MM.1S (cell line): ENCODE results near the gene AGAP2.

Source experiments
- DNase-seq: peaks from one replicate; pipeline ENCODE4 v3.0.0-alpha.2; 2015
- H2AFZ ChIP-seq: fragments of 300-600 bp; sonication (generic); 2 replicates; pipeline ENCODE4 v1.6.0; 2016; ENCODE audit warnings: antibody characterized with exemption, low read length
- H3F3A ChIP-seq: fragments of 300-600 bp; sonication (generic); 2 replicates; pipeline ENCODE4 v1.6.1; 2016; ENCODE audit warnings: mild to moderate bottlenecking, antibody characterized with exemption, low read length, moderate library complexity, mixed read lengths; ENCODE audit not compliant: insufficient read depth
- H3K27ac ChIP-seq: fragments of 300-600 bp; sonication (generic); 2 replicates; pipeline ENCODE4 v1.5.1; 2016; ENCODE audit warnings: mild to moderate bottlenecking, low read length
- H3K27me3 ChIP-seq: fragments of 300-600 bp; sonication (generic); replicated peaks from 2 replicates; pipeline ENCODE4 v1.6.0; 2016; ENCODE audit warnings: low read length; ENCODE audit not compliant: insufficient read depth
- H3K36me3 ChIP-seq: fragments of 300-600 bp; sonication (generic); replicated peaks from 2 replicates; pipeline ENCODE4 v1.6.1; 2016; ENCODE audit warnings: mild to moderate bottlenecking, low read length, mixed read lengths; ENCODE audit not compliant: insufficient read depth
- H3K4me1 ChIP-seq: fragments of 300-600 bp; sonication (generic); 2 replicates; pipeline ENCODE4 v1.6.1; 2016; ENCODE audit warnings: low read length, mixed read lengths
- H3K4me2 ChIP-seq: fragments of 300-600 bp; sonication (generic); 2 replicates; pipeline ENCODE4 v1.6.0; 2016; ENCODE audit warnings: low read depth, low read length
- H3K4me3 ChIP-seq: fragments of 300-600 bp; sonication (generic); 2 replicates; pipeline ENCODE4 v1.5.1; 2016; ENCODE audit warnings: low read length, mixed read lengths
- H3K79me2 ChIP-seq: fragments of 300-600 bp; sonication (generic); 2 replicates; pipeline ENCODE4 v1.6.1; 2016; ENCODE audit warnings: mixed run types, low read length, mixed read lengths
- H3K9ac ChIP-seq: fragments of 300-600 bp; sonication (generic); 2 replicates; pipeline ENCODE4 v1.6.1; 2016; ENCODE audit warnings: low read length, mixed read lengths
- H3K9me2 ChIP-seq: fragments of 300-600 bp; sonication (generic); replicated peaks from 2 replicates; pipeline ENCODE4 v1.6.1; 2016; ENCODE audit warnings: mild to moderate bottlenecking, low read length, mixed read lengths; ENCODE audit not compliant: insufficient read depth
- H3K9me3 ChIP-seq: fragments of 300-600 bp; sonication (generic); replicated peaks from 2 replicates; pipeline ENCODE4 v1.6.1; 2016; ENCODE audit warnings: mild to moderate bottlenecking, low read length, mixed read lengths; ENCODE audit not compliant: insufficient read depth
- H4K20me1 ChIP-seq: fragments of 300-600 bp; sonication (generic); 2 replicates; pipeline ENCODE4 v1.6.1; 2016; ENCODE audit warnings: mild to moderate bottlenecking, low read length, moderate library complexity, mixed read lengths; ENCODE audit not compliant: insufficient read depth
- EZH2 ChIP-seq: fragments of 300-600 bp; sonication (generic); optimal IDR thresholded peaks from 2 replicates; pipeline ENCODE3; 2017; ENCODE audit warnings: low read depth, mild to moderate bottlenecking, antibody characterized with exemption, low read length, mixed read lengths
- EZH2phosphoT487 ChIP-seq: fragments of 300-600 bp; sonication (generic); IDR thresholded peaks from 2 replicates; pipeline ENCODE4 v1.6.1; 2018; ENCODE audit warnings: antibody characterized with exemption, low read length
- TF ChIP-seq, protein P1 (sequence below): fragments of 300-600 bp; sonication (generic); IDR thresholded peaks from 2 replicates; pipeline ENCODE4 v1.5.1; 2016; ENCODE audit warnings: antibody characterized with exemption, low read length, mixed read lengths

Gene AGAP2

DNA sequence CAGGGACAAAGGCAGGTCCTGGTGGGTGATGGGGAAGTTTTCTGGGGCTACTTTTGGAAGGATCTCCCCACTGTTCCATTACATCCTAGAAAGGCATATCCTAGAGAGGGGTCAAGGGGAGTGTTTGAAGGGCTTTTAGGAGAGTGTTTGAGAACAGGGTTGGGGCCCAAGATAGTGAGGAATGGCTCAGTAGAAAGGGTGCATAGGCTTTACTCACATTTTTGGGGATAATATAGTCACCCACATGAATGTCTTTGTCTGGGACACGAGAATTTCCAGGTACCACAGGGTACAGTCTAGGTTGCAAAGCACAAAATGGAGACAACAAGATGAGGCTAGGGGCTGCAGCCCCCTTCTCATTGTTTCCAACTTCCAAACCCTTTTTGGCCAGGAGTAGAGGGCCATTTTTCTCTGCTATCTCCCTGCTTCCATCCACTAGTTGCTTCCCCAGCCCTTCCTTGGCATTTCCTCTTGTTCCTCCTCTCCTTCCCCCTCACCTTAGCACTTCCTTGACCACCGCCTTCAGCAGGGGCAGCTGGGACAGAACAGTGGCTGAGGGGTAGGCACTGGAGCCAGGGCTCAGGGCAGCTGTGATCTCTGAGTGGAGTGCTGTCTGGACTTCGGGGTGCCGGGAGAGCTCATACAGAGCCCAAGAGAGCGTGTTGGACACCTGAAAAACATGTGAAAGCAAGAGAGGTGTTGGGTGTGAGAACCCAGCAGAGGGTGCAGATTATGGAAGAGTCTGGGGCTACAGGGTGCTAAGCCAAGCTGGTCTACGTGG lies 25.5 kb upstream of the AGAP2 start:
- H3K9ac ChIP-seq: no peak overlapping the region
- peaks cover 34% of the 10 kb centered on the region for H3K27me3 ChIP-seq
- H3K27ac ChIP-seq: no peak overlapping the region
- no peaks in the 10 kb centered on the region for H3K79me2 ChIP-seq
- H4K20me1 ChIP-seq: no peaks in the 10 kb centered on the region
- no peak overlapping the region for H2AFZ ChIP-seq
- no peaks in the 10 kb centered on the region for H3K9me3 ChIP-seq
- no peaks in the 10 kb centered on the region for H3K9me2 ChIP-seq
- H3K36me3 ChIP-seq: no peaks in the 10 kb centered on the region
- peak overlapping the region; percentile 90; the same call in 1 of the 2 replicates for H3K4me2 ChIP-seq
- DNase-seq: no peak
- H3K4me1 ChIP-seq: peaks cover 6% of the 10 kb centered on the region; the same call in 1 of the 2 replicates
- no peak for TF ChIP-seq EZH2
- TF ChIP-seq, protein P1, sequence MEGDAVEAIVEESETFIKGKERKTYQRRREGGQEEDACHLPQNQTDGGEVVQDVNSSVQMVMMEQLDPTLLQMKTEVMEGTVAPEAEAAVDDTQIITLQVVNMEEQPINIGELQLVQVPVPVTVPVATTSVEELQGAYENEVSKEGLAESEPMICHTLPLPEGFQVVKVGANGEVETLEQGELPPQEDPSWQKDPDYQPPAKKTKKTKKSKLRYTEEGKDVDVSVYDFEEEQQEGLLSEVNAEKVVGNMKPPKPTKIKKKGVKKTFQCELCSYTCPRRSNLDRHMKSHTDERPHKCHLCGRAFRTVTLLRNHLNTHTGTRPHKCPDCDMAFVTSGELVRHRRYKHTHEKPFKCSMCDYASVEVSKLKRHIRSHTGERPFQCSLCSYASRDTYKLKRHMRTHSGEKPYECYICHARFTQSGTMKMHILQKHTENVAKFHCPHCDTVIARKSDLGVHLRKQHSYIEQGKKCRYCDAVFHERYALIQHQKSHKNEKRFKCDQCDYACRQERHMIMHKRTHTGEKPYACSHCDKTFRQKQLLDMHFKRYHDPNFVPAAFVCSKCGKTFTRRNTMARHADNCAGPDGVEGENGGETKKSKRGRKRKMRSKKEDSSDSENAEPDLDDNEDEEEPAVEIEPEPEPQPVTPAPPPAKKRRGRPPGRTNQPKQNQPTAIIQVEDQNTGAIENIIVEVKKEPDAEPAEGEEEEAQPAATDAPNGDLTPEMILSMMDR: no peak
- TF ChIP-seq EZH2phosphoT487: no peak
- H3K4me3 ChIP-seq: peak overlapping the region; percentile 60
- no peaks in the 10 kb centered on the region for H3F3A ChIP-seq

DNA sequence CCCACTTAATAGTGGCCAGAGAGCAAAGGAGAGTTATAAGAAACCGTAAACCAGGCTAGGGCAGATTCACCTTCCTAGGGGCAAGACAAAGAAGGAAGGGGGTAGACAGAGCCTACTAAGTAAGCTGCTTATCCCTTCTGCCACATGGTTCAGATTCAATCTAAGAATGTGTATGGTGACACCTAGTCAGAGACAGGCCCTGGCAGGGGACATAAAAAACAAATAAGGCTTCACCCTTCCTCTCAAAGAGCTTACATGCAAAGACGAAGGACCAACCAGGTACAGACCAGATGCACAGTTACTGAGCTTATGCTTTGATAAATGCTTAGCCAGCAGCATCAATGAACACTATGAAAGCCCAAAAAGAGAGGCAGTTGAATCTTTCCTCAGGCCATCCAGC lies 23.9 kb upstream of the AGAP2 start:
- Histone ChIP-seq H4K20me1 (no peaks in the 10 kb centered on the region), H3K4me1 (peaks cover 6% of the 10 kb centered on the region; the same call in 1 of the 2 replicates), H3K4me3 (no peak overlapping the region), H3K36me3 (no peaks in the 10 kb centered on the region), H3K27me3 (peaks cover 34% of the 10 kb centered on the region), H3K79me2 (0 out of 2 replicates have a peak, but pooled peaks cover 3% of the 10 kb centered on the region), H3F3A (no peaks in the 10 kb centered on the region), H3K27ac (no peak overlapping the region), H3K9me2 (no peaks in the 10 kb centered on the region), H3K4me2 (no peak overlapping the region), H3K9ac (no peak overlapping the region), H3K9me3 (no peaks in the 10 kb centered on the region), H2AFZ (no peak overlapping the region)
- TF ChIP-seq EZH2phosphoT487 (no peak), EZH2 (no peak)
- TF ChIP-seq, protein P1: no peak
- no peak for DNase-seq

DNA sequence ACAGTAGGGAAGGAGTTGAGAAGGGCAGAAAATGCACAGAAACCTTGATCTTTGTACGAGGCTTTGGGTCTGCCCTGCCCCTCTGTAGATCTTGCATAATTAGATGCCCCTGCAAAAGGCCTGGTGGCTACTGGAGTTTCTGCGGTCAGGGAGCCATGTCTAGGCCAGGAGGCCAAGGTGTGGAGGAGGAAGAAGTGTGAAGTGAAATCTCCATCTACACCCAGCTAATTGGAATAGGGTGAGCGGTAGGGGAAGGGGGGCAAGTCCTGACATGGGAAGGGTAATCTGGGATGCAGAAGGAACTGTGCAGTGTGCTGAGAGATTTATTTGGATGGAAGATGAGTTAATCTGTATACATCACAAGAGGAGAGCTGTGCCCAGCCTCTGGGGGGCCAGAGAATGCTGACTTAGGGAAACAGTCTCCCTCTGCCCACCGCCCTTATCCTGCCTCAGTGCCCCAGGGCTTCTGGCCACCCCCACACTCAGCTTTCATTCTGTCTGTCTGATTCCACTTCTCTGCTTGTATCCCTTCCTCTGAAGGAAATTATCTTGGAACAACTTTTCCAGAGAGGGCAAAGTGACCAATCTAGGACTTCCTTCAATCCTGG lies 23.0 kb upstream of the AGAP2 start:
- Histone ChIP-seq H3K27ac (no peak overlapping the region), H3K27me3 (peaks cover 27% of the 10 kb centered on the region), H3K9ac (no peak overlapping the region), H4K20me1 (no peaks in the 10 kb centered on the region), H3K36me3 (no peaks in the 10 kb centered on the region), H3K4me3 (no peak overlapping the region), H3F3A (peaks cover 1% of the 10 kb centered on the region; the same call in 1 of the 2 replicates), H3K9me2 (no peaks in the 10 kb centered on the region), H3K79me2 (0 out of 2 replicates have a peak, but pooled peaks cover 8% of the 10 kb centered on the region), H3K9me3 (no peaks in the 10 kb centered on the region), H3K4me2 (no peak overlapping the region), H3K4me1 (peaks cover 8% of the 10 kb centered on the region; the same call in 1 of the 2 replicates), H2AFZ (no peak overlapping the region)
- no peak for TF ChIP-seq EZH2
- no peak for TF ChIP-seq EZH2phosphoT487
- TF ChIP-seq, protein P1: no peak
- no peak for DNase-seq
